ENCODE results near the gene ABHD2. TPM values are rescaled to one million over a fixed set of nuclear protein-coding genes. Genes with fewer than 3 reads are reported as not detected.

Gene ABHD2
- total and polyA plus RNA-seq, 11 donors, result 8.6 to 243 (median 116) TPM

DNA sequence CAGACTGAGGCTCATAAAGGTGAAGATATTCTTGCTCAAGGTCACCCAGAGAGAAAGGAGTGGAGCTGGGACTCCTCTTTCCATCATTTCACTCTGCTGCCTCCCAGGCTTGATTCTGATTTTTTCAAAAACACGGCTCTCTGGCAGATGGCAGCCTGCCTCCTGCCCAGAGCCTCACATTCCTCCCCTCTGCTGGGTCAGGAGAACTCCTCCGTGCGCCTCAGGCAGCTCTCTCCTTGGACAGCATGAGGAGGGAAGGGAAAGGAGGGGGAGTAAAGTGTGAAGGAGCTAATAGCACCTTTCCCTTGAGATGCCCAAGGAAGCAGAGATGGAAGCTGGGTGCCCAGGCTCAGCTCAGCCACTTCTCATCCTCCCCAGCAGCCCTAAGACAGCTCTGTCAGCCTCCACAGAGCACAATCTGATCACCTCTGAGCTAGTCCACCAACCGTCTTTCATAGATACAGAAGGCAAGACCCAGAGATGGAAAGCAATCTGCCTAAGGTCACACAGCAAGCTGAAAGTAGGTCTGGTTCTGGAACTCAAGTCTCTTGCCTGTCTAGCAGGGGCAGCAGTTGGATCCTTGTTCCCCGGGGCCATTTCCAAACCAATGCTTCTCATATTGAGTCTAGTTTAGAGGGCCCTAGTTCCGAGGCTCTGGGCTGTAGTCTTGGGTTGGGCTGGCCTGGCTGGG is 129.6 kb downstream of the ABHD2 start:
- WGBS, 4 donors, result 70 to 76% (median 72%) methylated on average over 6 of the region's 6 CpGs
- DNase-seq (no peak), ATAC-seq (no peak)
- no peaks in the 10 kb centered on the region for H3K9me3 ChIP-seq
- no peak overlapping the region for H3K27ac ChIP-seq
- H3K36me3 ChIP-seq, result no peaks in the 10 kb centered on the region
- TF ChIP-seq, protein P1, sequence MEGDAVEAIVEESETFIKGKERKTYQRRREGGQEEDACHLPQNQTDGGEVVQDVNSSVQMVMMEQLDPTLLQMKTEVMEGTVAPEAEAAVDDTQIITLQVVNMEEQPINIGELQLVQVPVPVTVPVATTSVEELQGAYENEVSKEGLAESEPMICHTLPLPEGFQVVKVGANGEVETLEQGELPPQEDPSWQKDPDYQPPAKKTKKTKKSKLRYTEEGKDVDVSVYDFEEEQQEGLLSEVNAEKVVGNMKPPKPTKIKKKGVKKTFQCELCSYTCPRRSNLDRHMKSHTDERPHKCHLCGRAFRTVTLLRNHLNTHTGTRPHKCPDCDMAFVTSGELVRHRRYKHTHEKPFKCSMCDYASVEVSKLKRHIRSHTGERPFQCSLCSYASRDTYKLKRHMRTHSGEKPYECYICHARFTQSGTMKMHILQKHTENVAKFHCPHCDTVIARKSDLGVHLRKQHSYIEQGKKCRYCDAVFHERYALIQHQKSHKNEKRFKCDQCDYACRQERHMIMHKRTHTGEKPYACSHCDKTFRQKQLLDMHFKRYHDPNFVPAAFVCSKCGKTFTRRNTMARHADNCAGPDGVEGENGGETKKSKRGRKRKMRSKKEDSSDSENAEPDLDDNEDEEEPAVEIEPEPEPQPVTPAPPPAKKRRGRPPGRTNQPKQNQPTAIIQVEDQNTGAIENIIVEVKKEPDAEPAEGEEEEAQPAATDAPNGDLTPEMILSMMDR (IDR thresholded peaks at IDR 0.05), result no peak
- TF ChIP-seq POLR2A (IDR thresholded peaks at IDR 0.05), result no peak
- no peak overlapping the region for H3K4me3 ChIP-seq
- no peaks in the 10 kb centered on the region for H3K27me3 ChIP-seq
- peaks cover 0 to 5% (median 0%) of the 10 kb centered on the region in 12 donors for H3K4me1 ChIP-seq
- intact Hi-C loops (cut with DNase I), result loop anchor here in 1 of 10 donors (10.0 kb wide), 1 partner anchor 67 kb away; no protein-coding TSS in a partner anchor

DNA sequence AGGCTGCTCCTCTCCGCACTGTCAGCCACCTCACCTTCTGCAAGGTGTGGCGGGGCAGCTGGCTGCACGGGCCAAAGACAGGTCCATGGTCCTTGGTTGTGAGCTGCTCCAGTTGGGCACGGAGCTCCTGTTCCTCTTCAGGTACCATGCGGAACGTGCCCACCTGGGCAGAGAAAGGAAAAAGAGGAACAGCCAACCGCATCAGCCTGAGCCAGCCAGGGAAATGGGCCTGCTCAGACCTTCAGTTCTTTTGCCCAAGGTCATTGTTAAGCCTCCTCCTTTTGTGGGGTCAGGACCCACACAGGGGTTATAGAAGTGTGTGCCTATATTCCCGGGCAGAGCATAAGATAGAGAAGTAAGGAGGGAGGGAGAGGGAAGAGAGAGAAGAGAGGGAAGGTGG is 130.3 kb downstream of the ABHD2 start:
- DNase-seq, result no peak
- H3K4me3 ChIP-seq, result no peak overlapping the region
- 87 to 90% (median 90%) methylated on average over 6 to 8 of the region's 8 CpGs for WGBS, 4 donors

DNA sequence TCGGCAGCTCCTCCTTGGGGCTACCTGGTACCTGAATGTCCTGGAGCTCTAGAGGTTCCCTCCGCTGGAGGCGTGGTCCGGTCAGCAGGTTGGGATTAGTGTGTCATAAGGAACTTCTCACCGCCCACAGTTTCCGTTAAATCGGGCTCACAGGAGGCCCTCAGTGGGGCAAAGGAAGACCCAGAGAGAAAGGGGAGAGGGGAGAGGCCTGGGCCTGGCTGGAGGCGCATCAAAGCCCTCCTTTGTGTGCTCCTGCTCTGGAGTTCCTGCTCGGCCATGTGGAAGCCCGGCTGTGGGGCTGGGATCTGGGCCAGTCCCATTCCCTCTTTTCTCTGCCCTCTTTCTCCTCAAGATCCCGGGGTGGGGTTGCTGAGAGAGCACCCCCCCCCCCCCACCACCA is 133.3 kb downstream of the ABHD2 start, which contains the start of gene RLBP1:
RLBP1 (minus strand) TSS at position 37 of the 400 bp plus-strand sequence. CDS start 2,604 bp downstream, outside the sequence.
- DNase-seq (no peak), ATAC-seq (no peak)
- H3K4me3 ChIP-seq, result no peak within 1 kb of the TSS
- intact Hi-C loops (cut with DNase I), result no loop called here
- peaks cover 0 to 5% (median 0%) of the 10 kb centered on the region in 12 donors for H3K4me1 ChIP-seq
- no peaks in the 10 kb centered on the region for H3K27me3 ChIP-seq
- H3K36me3 ChIP-seq, result no peaks in the 10 kb centered on the region
- TF ChIP-seq, protein P1 (IDR thresholded peaks at IDR 0.05), result no peak
- no peak for TF ChIP-seq POLR2A (IDR thresholded peaks at IDR 0.05)
- H3K9me3 ChIP-seq, result no peaks in the 10 kb centered on the region
- H3K27ac ChIP-seq, result no peak within 1 kb of the TSS
- WGBS, 4 donors, result 71 to 79% (median 77%) methylated on average over 9 to 11 of the region's 11 CpGs

More for the DNA sequence above, 130.3 kb downstream of the ABHD2 start:
- no peaks in the 10 kb centered on the region for H3K36me3 ChIP-seq
- peaks cover 0 to 5% (median 0%) of the 10 kb centered on the region in 12 donors for H3K4me1 ChIP-seq
- H3K9me3 ChIP-seq, result no peaks in the 10 kb centered on the region
- no peak overlapping the region for H3K27ac ChIP-seq
- H3K27me3 ChIP-seq, result no peaks in the 10 kb centered on the region
- TF ChIP-seq POLR2A (IDR thresholded peaks at IDR 0.05), result no peak
- TF ChIP-seq, protein P1 (IDR thresholded peaks at IDR 0.05), result no peak
- peak in 1 of 4 donors; percentile 11 for ATAC-seq
- intact Hi-C loops (cut with DNase I), result loop anchor here in 1 of 10 donors (10.0 kb wide), 1 partner anchor 66 kb away; no protein-coding TSS in a partner anchor

DNA sequence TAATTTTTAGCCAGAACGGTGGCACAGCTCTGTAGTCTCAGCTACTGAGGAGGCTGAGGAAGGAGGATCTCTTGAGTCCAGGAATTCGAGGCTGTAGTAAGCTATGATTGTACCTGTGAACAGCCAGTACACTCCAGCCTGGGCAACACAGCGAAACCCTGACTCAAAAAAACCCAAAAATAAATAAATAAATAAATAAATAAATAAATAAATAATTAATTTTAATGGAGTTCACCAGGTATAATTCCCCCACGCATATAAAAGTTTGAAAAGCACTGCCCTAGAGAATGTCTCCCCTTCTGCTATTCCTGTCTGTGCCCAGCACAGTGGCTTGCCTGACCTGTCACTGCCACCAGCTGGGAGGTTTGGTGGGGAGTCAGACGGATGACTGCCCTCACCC is 137.3 kb downstream of the ABHD2 start:
- WGBS, 4 donors, result 94 to 98% (median 96%) methylated on average over 5 of the region's 5 CpGs

More for the DNA sequence above, 137.3 kb downstream of the ABHD2 start:
- no peak for ATAC-seq
- no peak overlapping the region for H3K4me3 ChIP-seq
- DNase-seq, result no peak
- intact Hi-C loops (cut with DNase I), result no loop called here
- no peak for TF ChIP-seq POLR2A (IDR thresholded peaks at IDR 0.05)
- TF ChIP-seq, protein P1 (IDR thresholded peaks at IDR 0.05), result no peak
- H3K9me3 ChIP-seq, result no peaks in the 10 kb centered on the region
- H3K27ac ChIP-seq, result no peak overlapping the region
- no peaks in the 10 kb centered on the region for H3K36me3 ChIP-seq
- H3K4me1 ChIP-seq, result no peaks in the 10 kb centered on the region
- peaks cover 0 to 3% (median 0%) of the 10 kb centered on the region in 9 donors for H3K27me3 ChIP-seq

Measured in heart left ventricle (tissue), 16 donors.